ENCODE results near the gene SUCLG2.

DNA sequence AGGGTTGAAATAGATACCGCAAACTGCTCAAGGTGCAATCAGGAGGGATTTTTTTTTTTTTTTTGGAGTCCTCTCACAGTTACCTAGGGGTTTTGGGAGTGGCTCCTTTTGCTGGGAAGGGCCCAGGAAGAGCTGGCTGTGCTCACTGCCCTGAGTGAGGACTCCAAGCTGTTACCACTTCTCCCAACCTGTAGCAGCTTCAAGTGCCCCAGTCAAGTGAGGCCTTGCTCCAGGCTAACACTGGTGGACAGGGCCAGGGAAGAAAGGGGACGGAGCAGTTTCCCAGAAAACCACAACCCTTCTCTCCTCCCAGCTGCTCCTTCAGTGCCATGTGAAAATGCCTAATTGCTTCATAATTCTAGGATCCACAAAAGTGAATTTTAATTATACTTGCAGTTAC lies 274.3 kb downstream of the SUCLG2 start:
- TF ChIP-seq, protein P1, sequence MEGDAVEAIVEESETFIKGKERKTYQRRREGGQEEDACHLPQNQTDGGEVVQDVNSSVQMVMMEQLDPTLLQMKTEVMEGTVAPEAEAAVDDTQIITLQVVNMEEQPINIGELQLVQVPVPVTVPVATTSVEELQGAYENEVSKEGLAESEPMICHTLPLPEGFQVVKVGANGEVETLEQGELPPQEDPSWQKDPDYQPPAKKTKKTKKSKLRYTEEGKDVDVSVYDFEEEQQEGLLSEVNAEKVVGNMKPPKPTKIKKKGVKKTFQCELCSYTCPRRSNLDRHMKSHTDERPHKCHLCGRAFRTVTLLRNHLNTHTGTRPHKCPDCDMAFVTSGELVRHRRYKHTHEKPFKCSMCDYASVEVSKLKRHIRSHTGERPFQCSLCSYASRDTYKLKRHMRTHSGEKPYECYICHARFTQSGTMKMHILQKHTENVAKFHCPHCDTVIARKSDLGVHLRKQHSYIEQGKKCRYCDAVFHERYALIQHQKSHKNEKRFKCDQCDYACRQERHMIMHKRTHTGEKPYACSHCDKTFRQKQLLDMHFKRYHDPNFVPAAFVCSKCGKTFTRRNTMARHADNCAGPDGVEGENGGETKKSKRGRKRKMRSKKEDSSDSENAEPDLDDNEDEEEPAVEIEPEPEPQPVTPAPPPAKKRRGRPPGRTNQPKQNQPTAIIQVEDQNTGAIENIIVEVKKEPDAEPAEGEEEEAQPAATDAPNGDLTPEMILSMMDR (IDR thresholded peaks at IDR 0.05; ENCODE audit: insufficient read depth, low read length), result no peak
- TF ChIP-seq, protein P2, sequence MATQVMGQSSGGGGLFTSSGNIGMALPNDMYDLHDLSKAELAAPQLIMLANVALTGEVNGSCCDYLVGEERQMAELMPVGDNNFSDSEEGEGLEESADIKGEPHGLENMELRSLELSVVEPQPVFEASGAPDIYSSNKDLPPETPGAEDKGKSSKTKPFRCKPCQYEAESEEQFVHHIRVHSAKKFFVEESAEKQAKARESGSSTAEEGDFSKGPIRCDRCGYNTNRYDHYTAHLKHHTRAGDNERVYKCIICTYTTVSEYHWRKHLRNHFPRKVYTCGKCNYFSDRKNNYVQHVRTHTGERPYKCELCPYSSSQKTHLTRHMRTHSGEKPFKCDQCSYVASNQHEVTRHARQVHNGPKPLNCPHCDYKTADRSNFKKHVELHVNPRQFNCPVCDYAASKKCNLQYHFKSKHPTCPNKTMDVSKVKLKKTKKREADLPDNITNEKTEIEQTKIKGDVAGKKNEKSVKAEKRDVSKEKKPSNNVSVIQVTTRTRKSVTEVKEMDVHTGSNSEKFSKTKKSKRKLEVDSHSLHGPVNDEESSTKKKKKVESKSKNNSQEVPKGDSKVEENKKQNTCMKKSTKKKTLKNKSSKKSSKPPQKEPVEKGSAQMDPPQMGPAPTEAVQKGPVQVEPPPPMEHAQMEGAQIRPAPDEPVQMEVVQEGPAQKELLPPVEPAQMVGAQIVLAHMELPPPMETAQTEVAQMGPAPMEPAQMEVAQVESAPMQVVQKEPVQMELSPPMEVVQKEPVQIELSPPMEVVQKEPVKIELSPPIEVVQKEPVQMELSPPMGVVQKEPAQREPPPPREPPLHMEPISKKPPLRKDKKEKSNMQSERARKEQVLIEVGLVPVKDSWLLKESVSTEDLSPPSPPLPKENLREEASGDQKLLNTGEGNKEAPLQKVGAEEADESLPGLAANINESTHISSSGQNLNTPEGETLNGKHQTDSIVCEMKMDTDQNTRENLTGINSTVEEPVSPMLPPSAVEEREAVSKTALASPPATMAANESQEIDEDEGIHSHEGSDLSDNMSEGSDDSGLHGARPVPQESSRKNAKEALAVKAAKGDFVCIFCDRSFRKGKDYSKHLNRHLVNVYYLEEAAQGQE (IDR thresholded peaks at IDR 0.05; ENCODE audit: insufficient replicate concordance, low read depth), result no peak
- TF ChIP-seq POLR2AphosphoS5 (IDR thresholded peaks at IDR 0.05; ENCODE audit: low read depth) (no peak), GABPA (IDR thresholded peaks at IDR 0.05; ENCODE audit: low read depth) (no peak)

Data from HL-60 (cell line).